ENCODE data around the gene ATP6V0D1.
A peak's percentile ranks its signal among the peaks of the same experiment; 100 is the strongest.
"Not testable (repeated sequence)": the region's sequence is repeated elsewhere in the genome, so short reads cannot be mapped to it uniquely, and the experiment has no call there.

The ATP6V0D1 gene

DNA sequence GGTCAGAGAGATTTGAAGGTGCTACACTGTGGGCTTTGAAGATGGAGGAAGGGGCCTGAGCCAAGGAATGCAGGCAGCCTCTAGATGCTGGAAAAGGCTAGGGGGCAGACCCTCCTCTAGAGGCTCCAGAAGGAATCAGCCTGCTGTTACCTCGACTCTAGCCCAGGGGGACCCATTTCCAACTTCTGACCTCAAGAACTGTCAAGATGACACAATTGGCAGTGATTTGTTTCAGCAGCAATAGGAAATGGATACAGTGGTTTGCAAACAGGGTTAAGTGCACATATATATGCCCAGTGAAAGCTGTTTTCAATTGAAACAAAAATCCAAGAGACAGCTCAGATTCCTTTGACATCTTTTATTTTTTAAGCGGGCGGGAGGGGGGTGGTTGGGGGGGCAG, 61.0 kb downstream of the ATP6V0D1 start:
- H3K27me3 ChIP-seq, result peaks cover 25 to 34% (median 30%) of the 10 kb centered on the region in 11 experiments
- no peaks in the 10 kb centered on the region for H3K9me3 ChIP-seq (replicated peaks in 1 of 11)
- no peak for TF ChIP-seq Cebpa-rat (IDR thresholded peaks at IDR 0.05)
- H3K4me3 ChIP-seq, result no peak overlapping the region
- H3K36me3 ChIP-seq, result no peaks in the 10 kb centered on the region
- H4K20me1 ChIP-seq, result no peaks in the 10 kb centered on the region; a peak in 1 of 22 replicates
- H3K27ac ChIP-seq, result no peak overlapping the region
- no peak overlapping the region for H3K4me2 ChIP-seq
- no peak overlapping the region for H3K9ac ChIP-seq
- H3K4me1 ChIP-seq, result peaks cover 2 to 17% (median 14%) of the 10 kb centered on the region in 10 experiments; a peak in 18 of 20 replicates

DNA sequence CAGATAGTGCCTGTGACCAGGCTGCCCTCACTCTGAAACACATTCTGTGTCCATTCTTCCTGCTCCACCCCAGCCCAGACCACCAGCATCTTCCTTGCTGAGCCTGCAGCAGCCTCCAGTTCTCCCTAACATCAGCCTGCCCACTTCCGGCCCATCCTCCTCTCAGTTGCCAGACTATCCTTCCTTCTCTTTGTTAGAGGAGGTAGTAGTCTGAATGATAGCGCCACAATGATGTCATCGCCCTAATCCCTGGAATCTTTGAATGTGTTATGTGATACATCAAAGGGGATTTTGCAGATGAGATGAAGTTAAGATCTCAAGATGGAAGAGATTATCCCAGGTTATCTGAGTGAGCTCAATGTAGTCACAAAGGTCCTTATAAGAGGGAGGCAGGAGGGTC, 61.5 kb downstream of the ATP6V0D1 start:
- H3K9ac ChIP-seq, result no peak overlapping the region
- no peak overlapping the region for H3K27ac ChIP-seq
- H3K9me3 ChIP-seq (replicated peaks in 1 of 11), result no peaks in the 10 kb centered on the region
- no peak overlapping the region for H3K4me2 ChIP-seq
- TF ChIP-seq Cebpa-rat (IDR thresholded peaks at IDR 0.05), result no peak
- H3K4me3 ChIP-seq, result no peak overlapping the region
- peaks cover 6 to 14% (median 10%) of the 10 kb centered on the region in 10 experiments for H3K4me1 ChIP-seq
- peaks cover 25 to 36% (median 34%) of the 10 kb centered on the region in 11 experiments for H3K27me3 ChIP-seq
- no peaks in the 10 kb centered on the region for H3K36me3 ChIP-seq
- H4K20me1 ChIP-seq, result no peaks in the 10 kb centered on the region; a peak in 1 of 22 replicates

- TF ChIP-seq Cebpa-rat (IDR thresholded peaks at IDR 0.05), result no peak
- Histone ChIP-seq H3K9me3 (replicated peaks in 1 of 11) (no peaks in the 10 kb centered on the region), H3K27me3 (peaks cover 25 to 38% (median 34%) of the 10 kb centered on the region in 11 experiments), H3K4me1 (peaks cover 0 to 20% (median 2%) of the 10 kb centered on the region in 10 experiments; a peak in 8 of 20 replicates), H3K27ac (no peak overlapping the region), H3K4me2 (no peak overlapping the region), H3K4me3 (no peak overlapping the region), H3K36me3 (no peaks in the 10 kb centered on the region), H3K9ac (no peak overlapping the region), H4K20me1 (no peaks in the 10 kb centered on the region; a peak in 1 of 22 replicates)
Measured at GRCh38 chr16:67417333-67418061, 63.5 kb downstream of the ATP6V0D1 start.

GRCh38 chr16:67415872-67416793, 64.8 kb downstream of the ATP6V0D1 start, which contains the start of gene ZDHHC1:
TSS of gene ZDHHC1 (minus strand) at chr16:67416477. CDS start at chr16:67407775, 8,702 bp downstream.
- Histone ChIP-seq H3K9me3 (replicated peaks in 1 of 11) (no peaks in the 10 kb centered on the region), H3K9ac (no peak within 1 kb of the TSS), H4K20me1 (no peaks in the 10 kb centered on the region; a peak in 2 of 22 replicates), H3K27ac (no peak within 1 kb of the TSS), H3K4me1 (peaks cover 0 to 24% (median 5%) of the 10 kb centered on the region in 10 experiments; a peak in 8 of 20 replicates), H3K36me3 (no peaks in the 10 kb centered on the region), H3K4me2 (no peak within 1 kb of the TSS), H3K27me3 (peaks cover 25 to 38% (median 34%) of the 10 kb centered on the region in 11 experiments), H3K4me3 (no peak within 1 kb of the TSS)
- TF ChIP-seq Cebpa-rat (IDR thresholded peaks at IDR 0.05), result no peak

DNA sequence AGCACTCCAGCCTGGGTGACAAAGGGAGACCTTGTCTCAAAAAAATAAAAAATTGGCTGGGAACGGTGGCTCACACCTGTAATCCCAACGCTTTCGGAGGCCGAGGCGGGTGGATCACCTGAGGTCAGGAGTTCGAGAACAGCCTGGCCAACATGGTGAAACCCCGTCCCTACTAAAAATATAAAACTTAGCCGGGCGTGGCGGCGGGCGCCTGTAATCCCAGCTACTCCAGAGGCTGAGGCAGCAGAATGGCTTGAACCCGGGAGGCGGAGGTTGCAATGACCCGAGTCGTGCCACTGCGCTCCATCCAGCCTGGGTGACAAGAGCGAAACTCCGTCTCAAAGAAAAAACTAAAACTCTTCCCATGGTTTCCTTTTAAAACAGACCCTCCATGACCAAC, 65.5 kb downstream of the ATP6V0D1 start:
- H3K4me3 ChIP-seq, H3K4me2 ChIP-seq: not testable (repeated sequence)

GRCh38 chr16:67413978-67414911, 66.7 kb downstream of the ATP6V0D1 start:
- Histone ChIP-seq H3K36me3 (no peaks in the 10 kb centered on the region), H3K4me1 (peaks cover 0 to 24% (median 5%) of the 10 kb centered on the region in 10 experiments; a peak in 8 of 20 replicates), H4K20me1 (no peaks in the 10 kb centered on the region; a peak in 2 of 22 replicates), H3K9ac (no peak overlapping the region), H3K27me3 (peaks cover 25 to 38% (median 34%) of the 10 kb centered on the region in 11 experiments), H3K4me2 (peak overlapping the region in 3 of 11 experiments; percentile 2 to 55 (median 5); a peak in 5 of 22 replicates), H3K27ac (no peak overlapping the region), H3K4me3 (no peak overlapping the region), H3K9me3 (replicated peaks in 1 of 11) (no peaks in the 10 kb centered on the region)
- TF ChIP-seq Cebpa-rat (IDR thresholded peaks at IDR 0.05), result no peak

More for the DNA sequence above, 65.5 kb downstream of the ATP6V0D1 start:
- not testable (repeated sequence) for H3K27ac ChIP-seq; H3K9me3 ChIP-seq (replicated peaks in 1 of 11); H4K20me1 ChIP-seq; H3K36me3 ChIP-seq; H3K9ac ChIP-seq
- peaks cover 0 to 24% (median 5%) of the 10 kb centered on the region in 10 experiments; a peak in 8 of 20 replicates for H3K4me1 ChIP-seq
- peaks cover 25 to 38% (median 34%) of the 10 kb centered on the region in 11 experiments for H3K27me3 ChIP-seq

- H3K4me3 ChIP-seq, result no peak overlapping the region
- no peaks in the 10 kb centered on the region for H3K9me3 ChIP-seq (replicated peaks in 1 of 11)
- H3K27ac ChIP-seq, result no peak overlapping the region
- TF ChIP-seq Cebpa-rat (IDR thresholded peaks at IDR 0.05), result no peak
- peaks cover 0 to 33% (median 8%) of the 10 kb centered on the region in 10 experiments; a peak in 13 of 20 replicates for H3K4me1 ChIP-seq
- no peaks in the 10 kb centered on the region; a peak in 2 of 22 replicates for H4K20me1 ChIP-seq
- H3K9ac ChIP-seq, result no peak overlapping the region
- no peaks in the 10 kb centered on the region for H3K36me3 ChIP-seq
- H3K4me2 ChIP-seq, result peak overlapping the region in 5 of 11 experiments; percentile 0 to 35 (median 7); a peak in 3 of 22 replicates
- peaks cover 23 to 30% (median 27%) of the 10 kb centered on the region in 11 experiments for H3K27me3 ChIP-seq
Measured at GRCh38 chr16:67412294-67412693, 68.7 kb downstream of the ATP6V0D1 start.

DNA sequence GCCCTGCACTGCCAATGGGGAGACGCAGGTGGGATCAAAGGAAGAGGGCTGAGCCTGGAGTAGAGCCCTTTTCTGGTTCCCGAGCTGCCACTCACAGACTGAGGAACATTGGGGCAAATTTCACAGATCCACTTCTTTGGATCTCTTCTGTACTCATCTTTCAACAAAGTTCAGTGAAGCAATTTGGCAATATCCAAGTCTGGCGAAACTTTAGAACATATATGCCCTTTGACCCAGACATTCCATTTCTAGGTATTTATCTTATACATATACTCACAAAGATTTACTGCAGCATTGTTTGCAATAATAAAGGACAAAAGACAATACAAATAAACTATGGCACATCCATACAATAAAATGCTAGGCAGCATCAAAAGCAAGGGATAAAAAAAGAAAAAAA, 69.6 kb downstream of the ATP6V0D1 start:
- H3K4me2 ChIP-seq, result no peak overlapping the region
- no peaks in the 10 kb centered on the region for H3K36me3 ChIP-seq

More for the DNA sequence above, 69.6 kb downstream of the ATP6V0D1 start:
- no peak overlapping the region for H3K9ac ChIP-seq
- peaks cover 0 to 42% (median 17%) of the 10 kb centered on the region in 10 experiments; a peak in 13 of 20 replicates for H3K4me1 ChIP-seq
- no peaks in the 10 kb centered on the region; a peak in 1 of 22 replicates for H4K20me1 ChIP-seq
- no peak overlapping the region for H3K4me3 ChIP-seq
- H3K27ac ChIP-seq, result no peak overlapping the region
- no peaks in the 10 kb centered on the region for H3K9me3 ChIP-seq (replicated peaks in 1 of 11)
- TF ChIP-seq Cebpa-rat (IDR thresholded peaks at IDR 0.05), result no peak
- peaks cover 13 to 20% (median 17%) of the 10 kb centered on the region in 11 experiments for H3K27me3 ChIP-seq

Measured in BLaER1 treated with 17β-estradiol and CSF1 and Interleukin-3, amounts not matched to agents 10 nM and 100 nM (cell line).